Mesothelial cell of epicardium (in vitro differentiated cells): ENCODE data around the gene SPACA1. TPM values are rescaled to one million over a fixed set of nuclear protein-coding genes. Genes with fewer than 3 reads are reported as not detected.

Source experiments
- DNase-seq, 2 experiments: peaks; one replicate each; pipeline ENCODE4 v3.0.0; 2021; ENCODE audit warnings: low spot score in 2 of 2; ENCODE audit not compliant: unreplicated experiment in 2 of 2
- H3K27ac Mint-ChIP-seq: 2 replicates; pipeline ENCODE4 v1.8.0; 2021; ENCODE audit warnings: mixed read lengths
- H3K27me3 Mint-ChIP-seq: 2 replicates; pipeline ENCODE4 v1.8.0; 2021; ENCODE audit warnings: low read depth, mixed read lengths
- H3K36me3 Mint-ChIP-seq: 2 replicates; pipeline ENCODE4 v1.8.0; 2021; ENCODE audit warnings: mixed read lengths
- H3K4me1 Mint-ChIP-seq: 2 replicates; pipeline ENCODE4 v1.8.0; 2021; ENCODE audit warnings: mixed read lengths
- H3K4me3 Mint-ChIP-seq: 2 replicates; pipeline ENCODE4 v1.8.0; 2021; ENCODE audit warnings: mild to moderate bottlenecking, moderate library complexity, mixed read lengths
- H3K9me3 Mint-ChIP-seq: 2 replicates; pipeline ENCODE4 v1.8.0; 2021; ENCODE audit warnings: mixed read lengths
- CTCF ChIP-seq: fragments of 200-600 bp; sonication (generic); IDR thresholded peaks from one replicate; pipeline ENCODE4 v1.5.0; 2021; ENCODE audit warnings: antibody characterized with exemption; ENCODE audit not compliant: unreplicated experiment
- total RNA-seq: library from RNA; stranded (reverse); gene quantifications from 3 replicates; pipeline ENCODE4 v1.2.1, GENCODE V29; 2021

The SPACA1 gene
- total RNA-seq, 1 donor from 2014 or later = not detected

- TF ChIP-seq CTCF = no peak
- Mint-ChIP-seq H3K4me3 (no peak overlapping the region), H3K27ac (no peak overlapping the region), H3K27me3 (no peaks in the 10 kb centered on the region), H3K36me3 (no peaks in the 10 kb centered on the region), H3K4me1 (no peaks in the 10 kb centered on the region), H3K9me3 (peaks cover 7% of the 10 kb centered on the region)
- no peak for DNase-seq
Observed at GRCh38 chr6:88044530-88044929, 3.1 kb upstream of the SPACA1 start.

- DNase-seq = no peak
- Mint-ChIP-seq H3K4me1 (no peaks in the 10 kb centered on the region), H3K9me3 (peaks cover 7% of the 10 kb centered on the region), H3K36me3 (no peaks in the 10 kb centered on the region), H3K4me3 (no peak overlapping the region), H3K27me3 (no peaks in the 10 kb centered on the region), H3K27ac (no peak overlapping the region)
- TF ChIP-seq CTCF = no peak
Observed at GRCh38 chr6:88045521-88046136, 2.0 kb upstream of the SPACA1 start.

- no peak overlapping the region for H3K27ac Mint-ChIP-seq
- peaks cover 7% of the 10 kb centered on the region for H3K9me3 Mint-ChIP-seq
- no peaks in the 10 kb centered on the region for H3K4me1 Mint-ChIP-seq
- TF ChIP-seq CTCF = no peak
- H3K4me3 Mint-ChIP-seq = no peak overlapping the region
- no peaks in the 10 kb centered on the region for H3K36me3 Mint-ChIP-seq
- no peaks in the 10 kb centered on the region for H3K27me3 Mint-ChIP-seq
- no peak for DNase-seq
Observed at GRCh38 chr6:88048578-88048977, 937 bp downstream of the SPACA1 start.

GRCh38 chr6:88050140-88050818, 2.6 kb downstream of the SPACA1 start:
- no peak for TF ChIP-seq CTCF
- H3K4me1 Mint-ChIP-seq = no peaks in the 10 kb centered on the region
- peaks cover 7% of the 10 kb centered on the region for H3K9me3 Mint-ChIP-seq
- H3K27me3 Mint-ChIP-seq = no peaks in the 10 kb centered on the region
- H3K36me3 Mint-ChIP-seq = no peaks in the 10 kb centered on the region
- H3K4me3 Mint-ChIP-seq = no peak overlapping the region
- H3K27ac Mint-ChIP-seq = no peak overlapping the region
- no peak for DNase-seq

GRCh38 chr6:88059191-88059590, 11.6 kb downstream of the SPACA1 start:
- no peaks in the 10 kb centered on the region for H3K36me3 Mint-ChIP-seq
- H3K9me3 Mint-ChIP-seq = no peaks in the 10 kb centered on the region
- no peak overlapping the region for H3K27ac Mint-ChIP-seq
- H3K4me3 Mint-ChIP-seq = no peak overlapping the region
- no peaks in the 10 kb centered on the region for H3K4me1 Mint-ChIP-seq
- H3K27me3 Mint-ChIP-seq = peaks cover 13% of the 10 kb centered on the region
- no peak for TF ChIP-seq CTCF
- no peak for DNase-seq
